NB4 (cell line): ENCODE results near the gene C17orf107.
"Not testable (repeated sequence)": the region's sequence is repeated elsewhere in the genome, so short reads cannot be mapped to it uniquely, and the experiment has no call there.

ENCODE experiments used
- DNase-seq: peaks from one replicate; pipeline ENCODE4 v3.0.0; 2010; ENCODE audit warnings: low read depth
- H3K4me3 ChIP-seq: one replicate; pipeline ENCODE4 v1.5.1; 2011; ENCODE audit warnings: mild to moderate bottlenecking, low read depth, low read length, moderate library complexity
- MYC ChIP-seq: IDR thresholded peaks from 2 replicates; pipeline ENCODE4 v1.6.1; 2011; ENCODE audit warnings: low read depth, low read length
- POLR2A ChIP-seq: IDR thresholded peaks from 2 replicates; pipeline ENCODE4 v1.6.1; 2011; ENCODE audit warnings: mild to moderate bottlenecking; ENCODE audit not compliant: insufficient read length; ENCODE audit errors: extremely low read depth
- TF ChIP-seq, protein P1 (sequence below): IDR thresholded peaks from 2 replicates; pipeline ENCODE4 v1.6.1; 2011; ENCODE audit warnings: low read depth, low read length
- TF ChIP-seq, protein P2 (sequence below): IDR thresholded peaks from one replicate; pipeline ENCODE4 v1.5.1; 2012; ENCODE audit warnings: low read depth, low read length

Gene C17orf107

DNA sequence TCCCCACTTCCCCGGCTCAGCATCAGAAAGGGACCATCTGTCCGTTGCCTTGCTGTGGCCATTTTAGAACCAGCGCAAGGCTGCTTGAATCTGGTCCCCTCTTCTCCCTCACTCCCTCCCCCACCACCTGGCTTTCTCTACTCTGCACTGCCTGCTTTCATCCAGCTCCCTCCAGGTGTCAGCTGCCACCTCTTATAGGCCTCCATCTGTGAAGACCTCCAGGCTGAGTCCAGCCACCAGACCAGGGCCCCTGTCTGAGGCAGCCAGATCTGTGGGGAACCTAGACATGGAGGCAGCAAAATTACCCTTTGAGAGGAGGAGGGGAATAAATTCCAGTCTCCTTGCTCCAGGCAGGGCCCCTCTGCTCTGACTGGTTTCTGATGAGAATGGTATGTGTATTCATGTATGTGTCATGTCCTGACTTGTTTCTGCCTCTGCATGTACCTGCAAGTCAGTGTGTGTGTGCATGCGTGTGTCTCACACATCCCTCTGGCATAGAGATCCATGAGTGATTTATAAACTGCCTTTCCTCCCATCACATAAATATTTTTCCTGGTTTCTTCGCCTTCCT, 45.1 kb upstream of the C17orf107 start:
- no peak for DNase-seq
- TF ChIP-seq, protein P1, sequence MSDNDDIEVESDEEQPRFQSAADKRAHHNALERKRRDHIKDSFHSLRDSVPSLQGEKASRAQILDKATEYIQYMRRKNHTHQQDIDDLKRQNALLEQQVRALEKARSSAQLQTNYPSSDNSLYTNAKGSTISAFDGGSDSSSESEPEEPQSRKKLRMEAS, result no peak
- TF ChIP-seq MYC (no peak), POLR2A (no peak)
- TF ChIP-seq, protein P2, sequence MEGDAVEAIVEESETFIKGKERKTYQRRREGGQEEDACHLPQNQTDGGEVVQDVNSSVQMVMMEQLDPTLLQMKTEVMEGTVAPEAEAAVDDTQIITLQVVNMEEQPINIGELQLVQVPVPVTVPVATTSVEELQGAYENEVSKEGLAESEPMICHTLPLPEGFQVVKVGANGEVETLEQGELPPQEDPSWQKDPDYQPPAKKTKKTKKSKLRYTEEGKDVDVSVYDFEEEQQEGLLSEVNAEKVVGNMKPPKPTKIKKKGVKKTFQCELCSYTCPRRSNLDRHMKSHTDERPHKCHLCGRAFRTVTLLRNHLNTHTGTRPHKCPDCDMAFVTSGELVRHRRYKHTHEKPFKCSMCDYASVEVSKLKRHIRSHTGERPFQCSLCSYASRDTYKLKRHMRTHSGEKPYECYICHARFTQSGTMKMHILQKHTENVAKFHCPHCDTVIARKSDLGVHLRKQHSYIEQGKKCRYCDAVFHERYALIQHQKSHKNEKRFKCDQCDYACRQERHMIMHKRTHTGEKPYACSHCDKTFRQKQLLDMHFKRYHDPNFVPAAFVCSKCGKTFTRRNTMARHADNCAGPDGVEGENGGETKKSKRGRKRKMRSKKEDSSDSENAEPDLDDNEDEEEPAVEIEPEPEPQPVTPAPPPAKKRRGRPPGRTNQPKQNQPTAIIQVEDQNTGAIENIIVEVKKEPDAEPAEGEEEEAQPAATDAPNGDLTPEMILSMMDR, result no peak
- no peak overlapping the region for H3K4me3 ChIP-seq

DNA sequence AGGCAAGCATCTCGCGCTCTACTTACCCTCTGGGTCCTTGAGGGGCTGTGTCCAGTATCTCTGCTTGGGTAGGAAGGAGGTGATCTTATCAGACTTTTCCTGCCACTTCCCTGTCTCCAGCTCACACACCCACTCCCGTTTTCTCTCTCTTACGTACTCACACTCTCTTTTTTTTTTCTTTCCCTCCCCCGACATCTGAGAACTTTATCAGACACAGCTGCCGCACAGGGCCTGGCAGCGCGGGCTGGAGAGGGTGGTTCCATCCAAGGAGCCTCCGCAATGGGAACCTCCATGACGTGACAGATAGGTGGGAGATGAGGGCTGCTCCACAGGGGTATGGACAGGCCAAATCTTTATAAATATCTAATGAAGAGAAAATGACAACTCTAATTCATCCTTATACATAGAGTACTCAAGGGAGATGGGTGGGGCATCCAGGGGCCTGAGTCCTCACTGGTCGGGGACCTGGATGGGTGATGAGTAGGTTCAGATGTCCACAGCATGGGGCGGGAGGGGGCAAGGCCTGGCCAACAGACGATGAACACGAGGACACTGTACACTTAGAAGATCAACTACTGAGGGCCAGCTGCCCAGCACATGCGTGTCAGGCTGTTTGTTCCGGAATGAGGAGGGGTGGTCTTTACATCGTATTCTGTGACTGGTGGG, 42.9 kb upstream of the C17orf107 start:
- DNase-seq, result no peak
- TF ChIP-seq, protein P1, result no peak
- TF ChIP-seq POLR2A, result no peak
- TF ChIP-seq, protein P2, result no peak
- no peak for TF ChIP-seq MYC
- H3K4me3 ChIP-seq, result no peak overlapping the region

DNA sequence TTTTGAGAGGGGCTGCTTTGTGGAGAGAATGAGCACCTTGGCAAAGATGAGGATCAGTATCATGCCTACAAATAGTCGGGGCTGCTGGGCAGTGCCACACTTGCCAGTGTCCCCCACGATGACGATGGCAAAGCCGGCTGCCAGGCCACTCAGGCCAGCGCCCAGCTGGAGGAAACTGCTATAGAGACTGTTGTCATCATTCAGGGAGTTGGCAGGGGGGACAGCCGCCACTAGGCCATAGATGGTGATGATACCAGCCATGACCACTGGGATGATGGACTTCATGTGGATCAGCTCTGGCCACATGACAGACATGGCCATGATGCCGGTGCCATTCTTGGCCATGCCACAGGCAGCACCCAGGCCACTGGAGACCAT, 42.4 kb upstream of the C17orf107 start:
- TF ChIP-seq, protein P2, result no peak
- TF ChIP-seq MYC (no peak), POLR2A (no peak)
- TF ChIP-seq, protein P1, result no peak
- DNase-seq, result no peak
- H3K4me3 ChIP-seq, result no peak overlapping the region

DNA sequence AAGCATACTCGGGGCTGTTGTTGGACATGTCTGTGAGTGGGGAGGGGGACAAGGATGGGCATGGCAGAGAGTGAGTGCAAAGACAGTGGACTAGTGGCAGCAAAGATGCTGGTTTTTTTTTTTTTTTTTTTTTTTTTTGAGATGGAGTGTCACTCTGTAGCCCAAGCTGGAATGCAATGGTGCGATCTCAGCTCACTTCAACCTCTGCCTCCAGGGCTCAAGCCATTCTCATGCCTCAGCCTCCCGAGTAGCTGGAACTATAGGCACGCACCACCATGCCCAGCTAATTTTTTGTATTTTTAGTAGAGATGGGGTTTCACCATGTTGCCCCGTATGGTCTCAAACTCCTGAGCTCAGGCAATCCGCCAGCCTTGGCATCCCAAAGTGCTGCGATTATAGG, 42.0 kb upstream of the C17orf107 start:
- not testable (repeated sequence) for H3K4me3 ChIP-seq, DNase-seq

DNA sequence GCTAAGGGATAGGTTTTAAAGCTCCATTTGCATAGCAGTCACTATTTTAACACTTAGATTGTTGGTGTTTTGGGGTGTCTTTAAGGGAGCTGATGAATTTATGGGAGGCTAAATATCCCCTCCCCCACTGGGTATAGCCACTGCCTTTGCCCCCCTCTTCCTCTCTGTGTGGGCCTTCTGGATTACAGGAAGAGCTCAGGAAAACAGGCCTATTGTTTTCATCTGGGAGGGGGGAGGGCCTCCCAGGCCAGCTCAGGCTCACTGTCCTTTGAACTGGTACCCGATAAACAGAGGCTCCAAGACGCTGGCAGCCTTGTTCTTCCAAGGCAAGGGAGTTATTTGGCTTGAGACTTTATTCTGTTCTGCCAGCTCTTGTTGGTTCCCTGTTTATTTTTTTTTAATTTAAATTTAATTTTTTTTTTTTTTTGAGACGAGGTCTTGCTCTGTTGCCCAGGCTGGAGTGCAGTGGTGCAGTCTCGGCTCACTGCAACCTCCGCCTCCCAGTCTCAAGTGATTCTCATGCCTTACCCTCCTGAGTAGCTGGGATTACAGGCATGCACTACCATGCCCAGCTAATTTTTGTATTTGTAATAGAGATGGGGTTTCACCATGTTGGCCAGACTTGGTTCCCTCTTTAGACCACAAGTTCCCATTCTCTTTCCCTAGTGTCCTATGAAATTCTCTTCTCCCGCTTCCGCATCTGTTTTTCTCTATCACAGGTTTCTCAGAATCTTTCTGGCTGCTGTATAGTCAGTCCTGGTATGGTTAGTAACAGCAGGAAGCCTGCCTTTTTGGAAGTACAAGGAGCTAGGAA, 41.1 kb upstream of the C17orf107 start:
- H3K4me3 ChIP-seq, result no peak overlapping the region
- TF ChIP-seq, protein P1, result no peak
- TF ChIP-seq, protein P2, result no peak
- TF ChIP-seq POLR2A (no peak), MYC (no peak)
- DNase-seq, result no peak

DNA sequence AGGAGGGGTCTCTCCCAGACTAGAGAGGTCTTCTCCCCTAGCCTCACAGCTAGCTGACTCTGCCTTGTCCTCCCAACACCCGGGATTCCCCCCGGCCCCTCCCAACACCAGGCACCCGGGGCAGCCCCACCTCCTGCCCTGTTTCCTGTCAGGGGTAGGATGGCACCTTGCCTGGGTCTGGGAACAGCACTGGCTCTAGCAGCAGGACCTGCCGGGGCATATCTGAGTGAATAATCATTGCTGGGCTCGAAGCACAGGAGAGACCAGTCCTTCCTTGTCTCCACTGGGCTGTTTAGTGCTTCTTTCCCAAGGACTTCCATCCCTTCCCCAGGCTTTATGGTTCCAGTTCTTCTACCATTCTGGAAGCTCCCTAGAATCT, 40.5 kb upstream of the C17orf107 start:
- TF ChIP-seq, protein P1, result no peak
- TF ChIP-seq POLR2A (no peak), MYC (no peak)
- TF ChIP-seq, protein P2, result no peak
- DNase-seq, result no peak
- H3K4me3 ChIP-seq, result no peak overlapping the region
